Activated CD8-positive, alpha-beta memory T cell treated with anti-CD3 and anti-CD28 coated beads, Interleukin-2, amount 50 U/mL, for 48 hours (primary cell): ENCODE data around the gene BHLHE41.

Experiments used
- DNase-seq: peaks from one replicate; pipeline ENCODE4 v3.0.0-alpha.2; 2020

The BHLHE41 gene

GRCh38 chr12:26113853-26114719, 10.8 kb downstream of the BHLHE41 start:
- DNase-seq: peak; percentile 84

GRCh38 chr12:26113181-26113654, 11.6 kb downstream of the BHLHE41 start:
- DNase-seq: no peak

- no peak for DNase-seq
Measured at GRCh38 chr12:26112703-26113147, 12.1 kb downstream of the BHLHE41 start.

GRCh38 chr12:26112232-26112631, 12.6 kb downstream of the BHLHE41 start:
- no peak for DNase-seq

- no peak for DNase-seq
Measured at GRCh38 chr12:26109343-26109881, 15.4 kb downstream of the BHLHE41 start.

GRCh38 chr12:26108915-26109314, 15.9 kb downstream of the BHLHE41 start:
- DNase-seq: no peak

GRCh38 chr12:26106347-26106746, 18.5 kb downstream of the BHLHE41 start:
- DNase-seq: no peak

- DNase-seq: no peak
Measured at GRCh38 chr12:26102953-26103352, 21.9 kb downstream of the BHLHE41 start.

GRCh38 chr12:26101763-26102162, 23.1 kb downstream of the BHLHE41 start:
- DNase-seq: no peak

- DNase-seq: no peak
Measured at GRCh38 chr12:26101350-26101734, 23.5 kb downstream of the BHLHE41 start.

- no peak for DNase-seq
Measured at GRCh38 chr12:26100666-26101349, 24.0 kb downstream of the BHLHE41 start.

- DNase-seq: peak; percentile 61
Measured at GRCh38 chr12:26097046-26097878, 27.6 kb downstream of the BHLHE41 start.

GRCh38 chr12:26096036-26096435, 28.8 kb downstream of the BHLHE41 start:
- no peak for DNase-seq

- no peak for DNase-seq
Measured at GRCh38 chr12:26095186-26095585, 29.7 kb downstream of the BHLHE41 start.

GRCh38 chr12:26092346-26093105, 32.3 kb downstream of the BHLHE41 start:
- no peak for DNase-seq

GRCh38 chr12:26091822-26092221, 33.0 kb downstream of the BHLHE41 start:
- DNase-seq: no peak

GRCh38 chr12:26090836-26091510, 33.9 kb downstream of the BHLHE41 start:
- no peak for DNase-seq

GRCh38 chr12:26088998-26089397, 35.8 kb downstream of the BHLHE41 start:
- DNase-seq: no peak

- no peak for DNase-seq
Measured at GRCh38 chr12:26086936-26087335, 37.9 kb downstream of the BHLHE41 start.

GRCh38 chr12:26080911-26081310, 43.9 kb downstream of the BHLHE41 start:
- no peak for DNase-seq

- no peak for DNase-seq
Measured at GRCh38 chr12:26077915-26078702, 46.7 kb downstream of the BHLHE41 start.
